ENCODE measurements around the gene HOXB7.

The HOXB7 gene

DNA sequence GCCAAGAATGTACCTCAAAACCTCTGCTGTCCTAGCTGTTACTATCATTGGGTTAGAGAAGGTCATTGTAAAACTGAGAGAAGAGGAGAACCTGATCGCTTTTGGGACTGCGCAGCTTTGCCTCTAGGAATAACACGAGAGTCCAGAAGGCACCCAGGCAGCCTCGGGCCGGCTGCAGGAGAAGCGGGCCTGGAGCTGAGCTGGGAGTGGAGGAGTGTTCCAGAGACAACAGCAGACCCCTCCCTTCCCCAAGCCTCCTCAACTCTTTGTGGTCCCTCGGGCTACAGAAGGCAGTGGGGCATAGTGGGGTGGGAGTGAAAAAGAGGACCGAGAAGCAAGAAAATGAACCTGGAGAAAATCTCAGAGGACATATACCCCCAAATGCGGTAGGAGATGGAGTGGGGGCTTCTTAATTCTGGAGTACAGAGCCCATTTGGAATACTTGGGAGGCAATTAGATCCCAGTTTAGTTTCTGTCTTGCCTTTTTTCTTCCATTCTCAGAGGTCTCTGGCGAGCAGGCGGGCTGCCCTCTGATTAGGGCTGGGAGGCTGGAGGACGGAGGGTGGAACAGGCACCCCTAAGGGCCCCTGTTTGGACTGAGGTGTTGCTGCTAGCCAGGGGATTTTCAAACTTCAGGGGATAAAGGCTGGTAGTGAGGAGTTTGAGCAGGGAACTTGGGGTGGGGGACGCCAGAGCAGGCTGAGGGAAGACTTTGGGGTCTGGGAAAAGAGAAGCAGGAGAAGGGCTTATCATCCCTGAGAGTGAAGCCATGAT is 52.6 kb downstream of the HOXB7 start:
- H3K27me3 ChIP-seq (replicated peaks; ENCODE audit: control insufficient read depth, insufficient read depth, low read length), result no peaks in the 10 kb centered on the region
- no peaks in the 10 kb centered on the region for H3K36me3 ChIP-seq (ENCODE audit: control insufficient read depth, insufficient read depth, low read length)
- TF ChIP-seq, protein P1, sequence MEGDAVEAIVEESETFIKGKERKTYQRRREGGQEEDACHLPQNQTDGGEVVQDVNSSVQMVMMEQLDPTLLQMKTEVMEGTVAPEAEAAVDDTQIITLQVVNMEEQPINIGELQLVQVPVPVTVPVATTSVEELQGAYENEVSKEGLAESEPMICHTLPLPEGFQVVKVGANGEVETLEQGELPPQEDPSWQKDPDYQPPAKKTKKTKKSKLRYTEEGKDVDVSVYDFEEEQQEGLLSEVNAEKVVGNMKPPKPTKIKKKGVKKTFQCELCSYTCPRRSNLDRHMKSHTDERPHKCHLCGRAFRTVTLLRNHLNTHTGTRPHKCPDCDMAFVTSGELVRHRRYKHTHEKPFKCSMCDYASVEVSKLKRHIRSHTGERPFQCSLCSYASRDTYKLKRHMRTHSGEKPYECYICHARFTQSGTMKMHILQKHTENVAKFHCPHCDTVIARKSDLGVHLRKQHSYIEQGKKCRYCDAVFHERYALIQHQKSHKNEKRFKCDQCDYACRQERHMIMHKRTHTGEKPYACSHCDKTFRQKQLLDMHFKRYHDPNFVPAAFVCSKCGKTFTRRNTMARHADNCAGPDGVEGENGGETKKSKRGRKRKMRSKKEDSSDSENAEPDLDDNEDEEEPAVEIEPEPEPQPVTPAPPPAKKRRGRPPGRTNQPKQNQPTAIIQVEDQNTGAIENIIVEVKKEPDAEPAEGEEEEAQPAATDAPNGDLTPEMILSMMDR (IDR thresholded peaks at IDR 0.05; ENCODE audit: insufficient read depth, low read length, poor library complexity, severe bottlenecking), result no peak
- H3K4me3 ChIP-seq (replicated peaks; ENCODE audit: low read depth, low read length), result no peak overlapping the region
- no peak for DNase-seq (ENCODE audit: extremely low read depth, insufficient read length)

Measured in GM06990 (cell line).